Stimulated activated CD4-positive, alpha-beta T cell treated with anti-CD3 and anti-CD28 coated beads, TNF-alpha, amount 100 ng/mL, for 24 hours (primary cell): Measurements from ENCODE around the gene IKBKE.
A peak's percentile ranks its signal among the peaks of the same experiment; 100 is the strongest.
"Not testable (repeated sequence)": the region's sequence is repeated elsewhere in the genome, so short reads cannot be mapped to it uniquely, and the experiment has no call there.

ENCODE experiments used
- DNase-seq, 3 experiments: peaks; one replicate each; pipeline ENCODE4 v3.0.0-alpha.2; 2020; ENCODE audit warnings: low read depth in 3 of 3

IKBKE gene

GRCh38 chr1:206476058-206476457 is 5.8 kb downstream of the IKBKE start:
- DNase-seq, result no peak

GRCh38 chr1:206476591-206476990 is 6.3 kb downstream of the IKBKE start:
- DNase-seq, result no peak

- DNase-seq, result no peak
Measured at GRCh38 chr1:206477110-206477509, 6.8 kb downstream of the IKBKE start.

GRCh38 chr1:206477581-206478380 is 7.5 kb downstream of the IKBKE start:
- no peak for DNase-seq

- DNase-seq, result no peak
Measured at GRCh38 chr1:206478746-206479145, 8.5 kb downstream of the IKBKE start.

- DNase-seq, result peak; percentile 43 to 68 (median 57)
Measured at GRCh38 chr1:206479183-206480125, 9.2 kb downstream of the IKBKE start.

- no peak for DNase-seq
Measured at GRCh38 chr1:206480211-206480610, 9.9 kb downstream of the IKBKE start.

GRCh38 chr1:206482611-206483010 is 12.3 kb downstream of the IKBKE start:
- DNase-seq, result no peak

GRCh38 chr1:206483864-206484263 is 13.6 kb downstream of the IKBKE start:
- DNase-seq, result not testable (repeated sequence)

GRCh38 chr1:206484901-206485300 is 14.6 kb downstream of the IKBKE start:
- DNase-seq, result no peak

- DNase-seq, result no peak
Measured at GRCh38 chr1:206486995-206487788, 16.9 kb downstream of the IKBKE start.

GRCh38 chr1:206487970-206488369 is 17.7 kb downstream of the IKBKE start:
- DNase-seq, result no peak

GRCh38 chr1:206488466-206488865 is 18.2 kb downstream of the IKBKE start:
- no peak for DNase-seq

- DNase-seq, result peak; percentile 55 to 77 (median 62)
Measured at GRCh38 chr1:206489980-206490770, 19.9 kb downstream of the IKBKE start.

- no peak for DNase-seq
Measured at GRCh38 chr1:206490771-206491405, 20.6 kb downstream of the IKBKE start.

GRCh38 chr1:206491616-206492015 is 21.3 kb downstream of the IKBKE start:
- DNase-seq, result no peak

- no peak for DNase-seq
Measured at GRCh38 chr1:206492589-206492988, 22.3 kb downstream of the IKBKE start.

- no peak for DNase-seq
Measured at GRCh38 chr1:206493279-206493678, 23.0 kb downstream of the IKBKE start.

- no peak for DNase-seq
Measured at GRCh38 chr1:206495011-206495461, 24.8 kb downstream of the IKBKE start.

GRCh38 chr1:206495493-206496046 is 25.3 kb downstream of the IKBKE start:
- no peak for DNase-seq
